Karpas-422 (cell line): ENCODE data around the gene HES7. TPM values are rescaled to one million over a fixed set of nuclear protein-coding genes. Genes with fewer than 3 reads are reported as not detected.

Source experiments
- DNase-seq: peaks from one replicate; pipeline ENCODE4 v3.0.0-alpha.2; 2015
- H2AFZ ChIP-seq: fragments of 200-600 bp; sonication (generic); 2 replicates; pipeline ENCODE4 v1.6.1; 2014; ENCODE audit warnings: antibody characterized with exemption, low read length, mixed read lengths
- H3K27ac ChIP-seq: fragments of 200-600 bp; sonication (generic); 2 replicates; pipeline ENCODE4 v1.5.1; 2014; ENCODE audit warnings: mild to moderate bottlenecking, low read length, moderate library complexity
- H3K27me3 ChIP-seq: fragments of 200-600 bp; sonication (generic); 2 replicates; pipeline ENCODE4 v1.6.1; 2014; ENCODE audit warnings: low read length, mixed read lengths
- H3K36me3 ChIP-seq: fragments of 200-600 bp; sonication (generic); 2 replicates; pipeline ENCODE4 v1.6.1; 2014; ENCODE audit warnings: low read length, mixed read lengths; ENCODE audit not compliant: insufficient read depth
- H3K4me1 ChIP-seq: fragments of 200-600 bp; sonication (generic); 2 replicates; pipeline ENCODE4 v1.6.1; 2014; ENCODE audit warnings: mild to moderate bottlenecking, low read length, mixed read lengths
- H3K4me2 ChIP-seq: fragments of 200-600 bp; sonication (generic); 2 replicates; pipeline ENCODE4 v1.6.1; 2014; ENCODE audit warnings: low read length, low read depth, mild to moderate bottlenecking; ENCODE audit not compliant: poor library complexity, severe bottlenecking
- H3K4me3 ChIP-seq: fragments of 200-600 bp; sonication (generic); 2 replicates; pipeline ENCODE4 v1.5.1; 2014; ENCODE audit warnings: mild to moderate bottlenecking, antibody characterized with exemption, low read length, mixed read lengths
- H3K79me2 ChIP-seq: fragments of 200-600 bp; sonication (generic); 2 replicates; pipeline ENCODE4 v1.6.1; 2014; ENCODE audit warnings: mild to moderate bottlenecking, low read length, mixed read lengths
- H3K9ac ChIP-seq: fragments of 200-600 bp; sonication (generic); 2 replicates; pipeline ENCODE4 v1.6.0; 2014; ENCODE audit warnings: low read length
- H3K9me2 ChIP-seq: fragments of 200-600 bp; sonication (generic), shearing (Covaris generic); replicated peaks from 2 replicates; pipeline ENCODE4 v1.6.0; 2014; ENCODE audit warnings: mild to moderate bottlenecking, low read length, moderate library complexity; ENCODE audit not compliant: insufficient read depth
- H3K9me3 ChIP-seq: fragments of 300-700, 200-600 bp; sonication (generic); 2 replicates; pipeline ENCODE4 v1.6.1; 2014; ENCODE audit warnings: low read length, mixed read lengths
- H4K20me1 ChIP-seq: fragments of 200-600 bp; sonication (generic); 2 replicates; pipeline ENCODE4 v1.6.1; 2014; ENCODE audit warnings: mild to moderate bottlenecking, antibody characterized with exemption, low read length, low read depth; ENCODE audit not compliant: insufficient read depth
- total RNA-seq: library from RNA; depleted of rRNA; stranded (reverse); fragments of >200 nt; shearing (Covaris generic); gene quantifications from 2 replicates; pipeline ENCODE4 v1.2.3, GENCODE V29; 2014; ENCODE audit warnings: low replicate concordance

HES7 gene
- total RNA-seq, 1 experiment from 2014 or later: 0.37 TPM

DNA sequence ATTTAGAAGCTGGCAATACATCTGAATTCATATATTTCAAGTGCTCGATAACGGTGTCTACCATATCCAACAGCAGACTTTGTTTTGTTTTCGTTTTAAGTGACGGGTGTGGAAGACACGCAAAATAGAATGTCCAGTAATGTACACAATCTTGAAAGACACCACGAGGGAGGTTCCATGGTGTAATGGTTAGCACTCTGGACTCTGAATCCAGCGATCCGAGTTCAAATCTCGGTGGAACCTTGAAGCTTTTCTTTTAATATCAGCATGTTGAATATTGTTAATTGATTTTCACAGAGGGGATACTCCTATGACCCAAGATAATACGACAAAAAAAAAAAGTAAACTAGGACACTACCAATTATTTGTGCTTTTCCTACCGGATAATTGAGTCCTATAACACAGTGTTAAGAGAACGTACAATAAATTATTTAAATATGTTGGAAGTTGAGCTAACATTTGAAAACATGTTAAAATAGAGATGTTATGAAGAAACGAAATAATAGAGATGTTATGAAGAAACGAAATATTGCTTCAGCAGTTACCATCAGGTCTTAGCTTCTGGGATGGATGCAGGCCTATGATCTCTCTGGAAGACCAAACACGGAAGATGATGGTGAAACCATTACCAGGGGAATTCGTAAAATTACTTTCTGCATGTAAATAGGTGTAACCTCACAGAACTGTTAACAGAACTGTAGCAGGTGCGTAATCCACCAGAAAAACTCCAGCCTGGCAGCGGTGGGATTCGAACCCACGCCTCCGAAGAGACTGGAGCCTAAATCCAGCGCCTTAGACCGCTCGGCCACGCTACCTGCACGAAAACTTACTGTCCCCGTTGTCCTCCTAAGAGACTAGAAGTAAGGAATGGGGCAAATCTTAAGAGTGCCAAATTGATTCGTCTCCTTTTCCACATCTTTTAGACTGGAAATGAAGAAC is 4.1 kb downstream of the HES7 start:
- peak; percentile 96 for DNase-seq
- Histone ChIP-seq H3K27me3 (no peaks in the 10 kb centered on the region), H3K4me2 (peak overlapping the region; percentile 100), H2AFZ (0 out of 2 replicates have a peak overlapping the region, but pooled peaks have one; percentile 34), H3K79me2 (no peaks in the 10 kb centered on the region), H3K9me2 (no peaks in the 10 kb centered on the region), H3K27ac (peak overlapping the region; percentile 78), H3K36me3 (no peaks in the 10 kb centered on the region), H3K9ac (peak overlapping the region; percentile 74), H4K20me1 (no peaks in the 10 kb centered on the region), H3K9me3 (no peaks in the 10 kb centered on the region), H3K4me1 (peaks cover 63% of the 10 kb centered on the region), H3K4me3 (peak overlapping the region; percentile 92)

GRCh38 chr17:8118769-8119580 is 4.9 kb downstream of the HES7 start:
- H3K4me3 ChIP-seq: peak overlapping the region; percentile 76
- no peaks in the 10 kb centered on the region for H3K9me3 ChIP-seq
- H3K36me3 ChIP-seq: no peaks in the 10 kb centered on the region
- H3K4me1 ChIP-seq: peaks cover 54% of the 10 kb centered on the region
- peak overlapping the region; percentile 78 for H3K27ac ChIP-seq
- DNase-seq: peak; percentile 94
- H3K4me2 ChIP-seq: peak overlapping the region; percentile 100
- no peaks in the 10 kb centered on the region for H3K9me2 ChIP-seq
- H3K27me3 ChIP-seq: no peaks in the 10 kb centered on the region
- H3K9ac ChIP-seq: peak overlapping the region; percentile 74
- no peaks in the 10 kb centered on the region for H3K79me2 ChIP-seq
- H4K20me1 ChIP-seq: no peaks in the 10 kb centered on the region
- peak overlapping the region; percentile 84 for H2AFZ ChIP-seq

GRCh38 chr17:8117980-8118768 is 5.7 kb downstream of the HES7 start, which contains the start of gene ALOXE3:
Gene ALOXE3 (minus strand): TSS chr17:8118514. CDS start chr17:8117990, 524 bp downstream.
- H3K4me2 ChIP-seq: peak within 1 kb of the TSS; percentile 100
- peak within 1 kb of the TSS; percentile 78 for H3K27ac ChIP-seq
- H3K79me2 ChIP-seq: no peaks in the 10 kb centered on the region
- H2AFZ ChIP-seq: peak within 1 kb of the TSS; percentile 84
- H3K4me3 ChIP-seq: peak within 1 kb of the TSS; percentile 76
- H3K9me2 ChIP-seq: no peaks in the 10 kb centered on the region
- H3K9ac ChIP-seq: peak within 1 kb of the TSS; percentile 74
- no peaks in the 10 kb centered on the region for H4K20me1 ChIP-seq
- H3K4me1 ChIP-seq: peaks cover 46% of the 10 kb centered on the region
- no peaks in the 10 kb centered on the region for H3K36me3 ChIP-seq
- H3K27me3 ChIP-seq: no peaks in the 10 kb centered on the region
- H3K9me3 ChIP-seq: no peaks in the 10 kb centered on the region
- no peak for DNase-seq

DNA sequence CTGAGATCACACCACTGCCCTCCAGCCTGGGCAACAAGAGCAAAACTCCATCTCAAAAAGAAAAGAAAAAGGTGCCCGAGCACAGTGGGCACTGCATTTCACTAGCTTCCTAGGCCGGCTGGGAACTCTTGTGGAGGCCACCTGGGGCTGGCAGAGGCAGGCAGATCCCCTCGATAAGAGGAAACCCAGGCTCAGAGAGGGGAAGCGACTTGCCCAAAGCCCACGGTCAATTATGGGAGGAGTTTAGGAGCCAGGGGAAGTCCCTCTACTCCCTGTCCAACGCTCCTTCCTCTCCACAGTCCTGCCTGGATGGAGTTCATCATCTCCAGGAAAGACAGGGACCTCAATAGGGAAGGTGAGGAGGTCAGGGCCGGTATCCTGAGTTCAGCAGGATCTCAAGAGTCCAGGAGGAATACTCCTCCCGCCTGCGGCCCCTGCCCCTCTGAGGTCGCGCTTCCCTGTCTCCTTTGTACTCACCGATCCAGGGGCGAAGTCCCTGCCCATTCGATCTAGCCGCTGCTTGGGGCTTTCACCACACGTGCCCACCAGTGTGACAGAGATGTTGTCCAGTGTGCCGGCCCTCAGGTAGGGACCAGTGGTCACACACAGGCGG is 6.4 kb downstream of the HES7 start:
- no peaks in the 10 kb centered on the region for H3K36me3 ChIP-seq
- H3K4me1 ChIP-seq: peaks cover 39% of the 10 kb centered on the region
- no peak overlapping the region for H3K9ac ChIP-seq
- H3K9me2 ChIP-seq: no peaks in the 10 kb centered on the region
- H3K9me3 ChIP-seq: no peaks in the 10 kb centered on the region
- peak overlapping the region; percentile 100 for H3K4me2 ChIP-seq
- no peak for DNase-seq
- no peak overlapping the region for H2AFZ ChIP-seq
- H3K4me3 ChIP-seq: peak overlapping the region; percentile 76; the same call in 1 of the 2 replicates
- no peaks in the 10 kb centered on the region for H3K79me2 ChIP-seq
- H3K27me3 ChIP-seq: no peaks in the 10 kb centered on the region
- H3K27ac ChIP-seq: no peak overlapping the region
- H4K20me1 ChIP-seq: no peaks in the 10 kb centered on the region

DNA sequence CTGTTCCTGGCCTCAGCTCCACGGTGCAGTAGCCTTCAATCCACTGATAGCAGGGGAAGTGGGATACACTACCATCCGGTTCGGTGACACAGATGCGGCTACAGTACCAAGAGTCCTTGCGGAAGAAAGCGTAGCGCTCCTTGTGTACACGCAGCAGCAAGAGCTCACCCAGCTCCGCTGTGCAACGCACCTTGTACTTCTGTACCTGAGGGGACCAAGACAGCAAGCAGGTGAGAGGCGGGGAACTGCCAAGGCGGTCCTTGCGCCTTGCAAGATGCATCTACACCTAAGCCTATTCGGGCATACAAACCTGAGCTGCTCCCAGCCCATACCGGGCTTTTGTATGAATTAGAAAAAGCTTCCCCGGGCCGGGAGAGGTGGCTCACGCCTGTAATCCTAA is 7.1 kb downstream of the HES7 start:
- Histone ChIP-seq H3K79me2 (no peaks in the 10 kb centered on the region), H3K9ac (no peak overlapping the region), H3K4me1 (peaks cover 33% of the 10 kb centered on the region), H3K4me3 (no peak overlapping the region), H4K20me1 (no peaks in the 10 kb centered on the region), H3K27ac (no peak overlapping the region), H3K27me3 (no peaks in the 10 kb centered on the region), H3K9me2 (no peaks in the 10 kb centered on the region), H3K36me3 (no peaks in the 10 kb centered on the region), H3K9me3 (no peaks in the 10 kb centered on the region), H2AFZ (no peak overlapping the region), H3K4me2 (no peak overlapping the region)
- DNase-seq: no peak

GRCh38 chr17:8110907-8111306 is 13.0 kb downstream of the HES7 start:
- no peaks in the 10 kb centered on the region for H3K9me2 ChIP-seq
- H4K20me1 ChIP-seq: no peaks in the 10 kb centered on the region
- no peak for DNase-seq
- H3K36me3 ChIP-seq: no peaks in the 10 kb centered on the region
- H3K27ac ChIP-seq: no peak overlapping the region
- no peaks in the 10 kb centered on the region for H3K4me1 ChIP-seq
- no peaks in the 10 kb centered on the region for H3K9me3 ChIP-seq
- no peak overlapping the region for H3K4me2 ChIP-seq
- no peaks in the 10 kb centered on the region for H3K79me2 ChIP-seq
- H3K9ac ChIP-seq: no peak overlapping the region
- H2AFZ ChIP-seq: no peak overlapping the region
- no peaks in the 10 kb centered on the region for H3K27me3 ChIP-seq
- H3K4me3 ChIP-seq: no peak overlapping the region

GRCh38 chr17:8110456-8110804 is 13.5 kb downstream of the HES7 start:
- H4K20me1 ChIP-seq: no peaks in the 10 kb centered on the region
- H3K4me1 ChIP-seq: no peaks in the 10 kb centered on the region
- H3K79me2 ChIP-seq: no peaks in the 10 kb centered on the region
- H3K9ac ChIP-seq: no peak overlapping the region
- H3K27me3 ChIP-seq: no peaks in the 10 kb centered on the region
- no peak overlapping the region for H3K27ac ChIP-seq
- no peak overlapping the region for H3K4me3 ChIP-seq
- no peak overlapping the region for H3K4me2 ChIP-seq
- no peaks in the 10 kb centered on the region for H3K36me3 ChIP-seq
- DNase-seq: no peak
- no peaks in the 10 kb centered on the region for H3K9me2 ChIP-seq
- no peaks in the 10 kb centered on the region for H3K9me3 ChIP-seq
- no peak overlapping the region for H2AFZ ChIP-seq
